ENCODE data around the gene TMC8.
A peak's percentile ranks its signal among the peaks of the same experiment; 100 is the strongest.
"Not testable (repeated sequence)": the region's sequence is repeated elsewhere in the genome, so short reads cannot be mapped to it uniquely, and the experiment has no call there.

Gene TMC8

DNA sequence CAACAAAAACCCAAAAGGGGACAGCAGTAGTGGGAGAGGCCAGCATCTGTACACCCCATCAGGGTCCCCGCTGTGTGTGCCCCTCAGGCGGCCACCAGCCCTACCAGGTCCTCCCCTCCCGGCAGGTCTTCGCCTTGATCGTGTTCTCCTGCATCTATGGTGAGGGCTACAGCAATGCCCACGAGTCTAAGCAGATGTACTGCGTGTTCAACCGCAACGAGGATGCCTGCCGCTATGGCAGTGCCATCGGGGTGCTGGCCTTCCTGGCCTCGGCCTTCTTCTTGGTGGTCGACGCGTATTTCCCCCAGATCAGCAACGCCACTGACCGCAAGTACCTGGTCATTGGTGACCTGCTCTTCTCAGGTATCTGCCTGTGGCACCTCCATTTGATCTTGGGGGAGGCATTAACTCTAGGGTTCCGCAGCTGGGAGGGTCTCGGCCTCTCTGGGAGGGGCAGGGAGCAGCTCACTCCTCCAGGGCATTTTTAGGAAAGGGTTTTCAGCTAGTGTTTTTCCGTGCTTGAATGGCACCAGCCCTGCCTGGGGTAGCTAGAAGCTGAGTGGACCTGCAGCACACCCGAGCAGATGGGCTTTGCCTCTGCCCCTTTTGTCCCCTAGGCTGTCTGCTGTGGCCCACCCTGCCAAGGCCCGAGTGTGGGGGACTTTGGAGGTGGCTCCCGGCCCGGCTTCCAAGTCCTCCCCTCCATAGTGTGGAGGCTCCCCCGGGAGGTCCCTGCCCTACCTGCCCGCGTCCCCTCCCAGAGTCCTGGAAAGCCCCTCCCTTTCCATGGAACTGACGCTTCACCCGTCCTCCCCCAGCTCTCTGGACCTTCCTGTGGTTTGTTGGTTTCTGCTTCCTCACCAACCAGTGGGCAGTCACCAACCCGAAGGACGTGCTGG, 40.4 kb downstream of the TMC8 start:
- ChIA-PET CTCF (interaction anchor here (0.6 to 8.1 kb wide), 6 partner anchors 15 to 459 kb away, joined by 3 to 94 read pairs (median 11); partner anchors contain the start of genes AFMID and TK1), POLR2A (interaction anchor here (0.6 to 4.6 kb wide), 7 partner anchors 9 to 1608 kb away, joined by 3 to 47 read pairs (median 8); partner anchors contain the start of genes AFMID and TK1)
- H3K4me3 ChIP-seq (ENCODE audit: low read depth, low read length), result no peak overlapping the region
- H3K9me3 ChIP-seq (ENCODE audit: control insufficient read depth, insufficient read depth, low read depth, low read length), result no peaks in the 10 kb centered on the region
- no peak for TF ChIP-seq ZNF529 (tag by site-specific recombination; IDR thresholded peaks at IDR 0.05; ENCODE audit: insufficient replicate concordance)
- TF ChIP-seq, protein P1, sequence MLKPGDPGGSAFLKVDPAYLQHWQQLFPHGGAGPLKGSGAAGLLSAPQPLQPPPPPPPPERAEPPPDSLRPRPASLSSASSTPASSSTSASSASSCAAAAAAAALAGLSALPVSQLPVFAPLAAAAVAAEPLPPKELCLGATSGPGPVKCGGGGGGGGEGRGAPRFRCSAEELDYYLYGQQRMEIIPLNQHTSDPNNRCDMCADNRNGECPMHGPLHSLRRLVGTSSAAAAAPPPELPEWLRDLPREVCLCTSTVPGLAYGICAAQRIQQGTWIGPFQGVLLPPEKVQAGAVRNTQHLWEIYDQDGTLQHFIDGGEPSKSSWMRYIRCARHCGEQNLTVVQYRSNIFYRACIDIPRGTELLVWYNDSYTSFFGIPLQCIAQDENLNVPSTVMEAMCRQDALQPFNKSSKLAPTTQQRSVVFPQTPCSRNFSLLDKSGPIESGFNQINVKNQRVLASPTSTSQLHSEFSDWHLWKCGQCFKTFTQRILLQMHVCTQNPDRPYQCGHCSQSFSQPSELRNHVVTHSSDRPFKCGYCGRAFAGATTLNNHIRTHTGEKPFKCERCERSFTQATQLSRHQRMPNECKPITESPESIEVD (tag by site-specific recombination; IDR thresholded peaks at IDR 0.05), result no peak
- TF ChIP-seq, protein P2, sequence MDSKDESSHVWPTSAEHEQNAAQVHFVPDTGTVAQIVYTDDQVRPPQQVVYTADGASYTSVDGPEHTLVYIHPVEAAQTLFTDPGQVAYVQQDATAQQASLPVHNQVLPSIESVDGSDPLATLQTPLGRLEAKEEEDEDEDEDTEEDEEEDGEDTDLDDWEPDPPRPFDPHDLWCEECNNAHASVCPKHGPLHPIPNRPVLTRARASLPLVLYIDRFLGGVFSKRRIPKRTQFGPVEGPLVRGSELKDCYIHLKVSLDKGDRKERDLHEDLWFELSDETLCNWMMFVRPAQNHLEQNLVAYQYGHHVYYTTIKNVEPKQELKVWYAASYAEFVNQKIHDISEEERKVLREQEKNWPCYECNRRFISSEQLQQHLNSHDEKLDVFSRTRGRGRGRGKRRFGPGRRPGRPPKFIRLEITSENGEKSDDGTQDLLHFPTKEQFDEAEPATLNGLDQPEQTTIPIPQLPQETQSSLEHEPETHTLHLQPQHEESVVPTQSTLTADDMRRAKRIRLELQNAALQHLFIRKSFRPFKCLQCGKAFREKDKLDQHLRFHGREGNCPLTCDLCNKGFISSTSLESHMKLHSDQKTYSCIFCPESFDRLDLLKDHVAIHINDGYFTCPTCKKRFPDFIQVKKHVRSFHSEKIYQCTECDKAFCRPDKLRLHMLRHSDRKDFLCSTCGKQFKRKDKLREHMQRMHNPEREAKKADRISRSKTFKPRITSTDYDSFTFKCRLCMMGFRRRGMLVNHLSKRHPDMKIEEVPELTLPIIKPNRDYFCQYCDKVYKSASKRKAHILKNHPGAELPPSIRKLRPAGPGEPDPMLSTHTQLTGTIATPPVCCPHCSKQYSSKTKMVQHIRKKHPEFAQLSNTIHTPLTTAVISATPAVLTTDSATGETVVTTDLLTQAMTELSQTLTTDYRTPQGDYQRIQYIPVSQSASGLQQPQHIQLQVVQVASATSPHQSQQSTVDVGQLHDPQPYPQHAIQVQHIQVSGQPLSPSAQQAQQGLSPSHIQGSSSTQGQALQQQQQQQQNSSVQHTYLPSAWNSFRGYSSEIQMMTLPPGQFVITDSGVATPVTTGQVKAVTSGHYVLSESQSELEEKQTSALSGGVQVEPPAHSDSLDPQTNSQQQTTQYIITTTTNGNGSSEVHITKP (tag by site-specific recombination; IDR thresholded peaks at IDR 0.05), result peak; percentile 66
- TF ChIP-seq, protein P3, sequence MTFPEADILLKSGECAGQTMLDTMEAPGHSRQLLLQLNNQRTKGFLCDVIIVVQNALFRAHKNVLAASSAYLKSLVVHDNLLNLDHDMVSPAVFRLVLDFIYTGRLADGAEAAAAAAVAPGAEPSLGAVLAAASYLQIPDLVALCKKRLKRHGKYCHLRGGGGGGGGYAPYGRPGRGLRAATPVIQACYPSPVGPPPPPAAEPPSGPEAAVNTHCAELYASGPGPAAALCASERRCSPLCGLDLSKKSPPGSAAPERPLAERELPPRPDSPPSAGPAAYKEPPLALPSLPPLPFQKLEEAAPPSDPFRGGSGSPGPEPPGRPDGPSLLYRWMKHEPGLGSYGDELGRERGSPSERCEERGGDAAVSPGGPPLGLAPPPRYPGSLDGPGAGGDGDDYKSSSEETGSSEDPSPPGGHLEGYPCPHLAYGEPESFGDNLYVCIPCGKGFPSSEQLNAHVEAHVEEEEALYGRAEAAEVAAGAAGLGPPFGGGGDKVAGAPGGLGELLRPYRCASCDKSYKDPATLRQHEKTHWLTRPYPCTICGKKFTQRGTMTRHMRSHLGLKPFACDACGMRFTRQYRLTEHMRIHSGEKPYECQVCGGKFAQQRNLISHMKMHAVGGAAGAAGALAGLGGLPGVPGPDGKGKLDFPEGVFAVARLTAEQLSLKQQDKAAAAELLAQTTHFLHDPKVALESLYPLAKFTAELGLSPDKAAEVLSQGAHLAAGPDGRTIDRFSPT (tag by site-specific recombination; IDR thresholded peaks at IDR 0.05), result peak; percentile 71
- H3K36me3 ChIP-seq (ENCODE audit: control insufficient read depth in 2 of 2, insufficient read depth in 1 of 2, low read length in 2 of 2), result peaks cover 6 to 58% of the 10 kb centered on the region in 2 experiments; a peak in 2 of 3 replicates
- H3K4me1 ChIP-seq (ENCODE audit: control insufficient read depth, insufficient read depth, low read length), result no peaks in the 10 kb centered on the region; the same call in 1 of the 2 replicates
- H3K27ac ChIP-seq (ENCODE audit: extremely low read depth, low read depth, low read length), result no peak overlapping the region

DNA sequence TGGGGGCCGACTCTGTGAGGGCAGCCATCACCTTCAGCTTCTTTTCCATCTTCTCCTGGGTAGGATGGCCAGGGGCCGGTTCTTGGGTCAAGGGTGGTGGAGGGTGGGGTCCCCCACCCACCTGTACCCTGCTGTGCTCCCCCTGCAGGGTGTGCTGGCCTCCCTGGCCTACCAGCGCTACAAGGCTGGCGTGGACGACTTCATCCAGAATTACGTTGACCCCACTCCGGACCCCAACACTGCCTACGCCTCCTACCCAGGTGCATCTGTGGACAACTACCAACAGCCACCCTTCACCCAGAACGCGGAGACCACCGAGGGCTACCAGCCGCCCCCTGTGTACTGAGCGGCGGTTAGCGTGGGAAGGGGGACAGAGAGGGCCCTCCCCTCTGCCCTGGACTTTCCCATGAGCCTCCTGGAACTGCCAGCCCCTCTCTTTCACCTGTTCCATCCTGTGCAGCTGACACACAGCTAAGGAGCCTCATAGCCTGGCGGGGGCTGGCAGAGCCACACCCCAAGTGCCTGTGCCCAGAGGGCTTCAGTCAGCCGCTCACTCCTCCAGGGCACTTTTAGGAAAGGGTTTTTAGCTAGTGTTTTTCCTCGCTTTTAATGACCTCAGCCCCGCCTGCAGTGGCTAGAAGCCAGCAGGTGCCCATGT, 41.1 kb downstream of the TMC8 start:
- ChIA-PET CTCF (interaction anchor here (0.6 to 8.1 kb wide), 7 partner anchors 15 to 494 kb away, joined by 3 to 94 read pairs (median 5); partner anchors contain the start of genes AFMID and TK1), POLR2A (interaction anchor here (0.8 to 4.6 kb wide), 8 partner anchors 10 to 32 kb away, joined by 3 to 47 read pairs (median 6); partner anchors contain the start of genes AFMID and TK1)
- not testable (repeated sequence) for H3K9me3 ChIP-seq (ENCODE audit: control insufficient read depth, insufficient read depth, low read depth, low read length); H3K4me1 ChIP-seq (ENCODE audit: control insufficient read depth, insufficient read depth, low read length); H3K27ac ChIP-seq (ENCODE audit: extremely low read depth, low read depth, low read length); H3K4me3 ChIP-seq (ENCODE audit: low read depth, low read length)
- H3K36me3 ChIP-seq (ENCODE audit: control insufficient read depth in 2 of 2, insufficient read depth in 1 of 2, low read length in 2 of 2), result peaks cover 6 to 63% of the 10 kb centered on the region in 2 experiments; a peak in 2 of 3 replicates
- TF ChIP-seq, protein P3 (tag by site-specific recombination; IDR thresholded peaks at IDR 0.05), result 0 out of 2 replicates have a peak, but pooled peaks have one; percentile 24
- peak; percentile 29 for TF ChIP-seq GLIS2 (tag by site-specific recombination; IDR thresholded peaks at IDR 0.05)
- TF ChIP-seq, protein P4, sequence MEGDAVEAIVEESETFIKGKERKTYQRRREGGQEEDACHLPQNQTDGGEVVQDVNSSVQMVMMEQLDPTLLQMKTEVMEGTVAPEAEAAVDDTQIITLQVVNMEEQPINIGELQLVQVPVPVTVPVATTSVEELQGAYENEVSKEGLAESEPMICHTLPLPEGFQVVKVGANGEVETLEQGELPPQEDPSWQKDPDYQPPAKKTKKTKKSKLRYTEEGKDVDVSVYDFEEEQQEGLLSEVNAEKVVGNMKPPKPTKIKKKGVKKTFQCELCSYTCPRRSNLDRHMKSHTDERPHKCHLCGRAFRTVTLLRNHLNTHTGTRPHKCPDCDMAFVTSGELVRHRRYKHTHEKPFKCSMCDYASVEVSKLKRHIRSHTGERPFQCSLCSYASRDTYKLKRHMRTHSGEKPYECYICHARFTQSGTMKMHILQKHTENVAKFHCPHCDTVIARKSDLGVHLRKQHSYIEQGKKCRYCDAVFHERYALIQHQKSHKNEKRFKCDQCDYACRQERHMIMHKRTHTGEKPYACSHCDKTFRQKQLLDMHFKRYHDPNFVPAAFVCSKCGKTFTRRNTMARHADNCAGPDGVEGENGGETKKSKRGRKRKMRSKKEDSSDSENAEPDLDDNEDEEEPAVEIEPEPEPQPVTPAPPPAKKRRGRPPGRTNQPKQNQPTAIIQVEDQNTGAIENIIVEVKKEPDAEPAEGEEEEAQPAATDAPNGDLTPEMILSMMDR (tag by site-specific recombination; IDR thresholded peaks at IDR 0.05), result 0 out of 2 replicates have a peak, but pooled peaks have one; percentile 12
- peak; percentile 59 for TF ChIP-seq KLF8 (tag by site-specific recombination; IDR thresholded peaks at IDR 0.05)
- 0 out of 2 replicates have a peak, but pooled peaks have one; percentile 59 for TF ChIP-seq HOXC10 (CRISPR knock-in tag; IDR thresholded peaks at IDR 0.05)
